Muscle of leg (tissue), 16 donors: ENCODE data around the gene GCFC2. TPM values are rescaled to one million over a fixed set of nuclear protein-coding genes. Genes with fewer than 3 reads are reported as not detected.

Experiments used
- DNase-seq: peaks from one replicate; pipeline ENCODE4 v3.0.0; 2013
- H3K27ac ChIP-seq: one replicate; pipeline ENCODE4 v1.5.1; 2013; ENCODE audit warnings: mild to moderate bottlenecking, low read length, control low read depth
- H3K27me3 ChIP-seq: one replicate; pipeline ENCODE4 v1.6.1; 2013; ENCODE audit warnings: low read length; ENCODE audit not compliant: control insufficient read depth, insufficient read depth
- H3K36me3 ChIP-seq: one replicate; pipeline ENCODE4 v1.6.1; 2013; ENCODE audit warnings: low read length; ENCODE audit not compliant: control insufficient read depth, insufficient read depth
- H3K4me1 ChIP-seq: one replicate; pipeline ENCODE4 v1.6.1; 2013; ENCODE audit warnings: low read length; ENCODE audit not compliant: control insufficient read depth, insufficient read depth
- H3K4me3 ChIP-seq: one replicate; pipeline ENCODE4 v1.5.1; 2013; ENCODE audit warnings: low read length, control low read depth
- H3K9me3 ChIP-seq: replicated peaks from 2 replicates; pipeline ENCODE4 v1.6.1; 2013; ENCODE audit warnings: low read depth, low read length; ENCODE audit not compliant: control insufficient read depth
- WGBS: methylation state at CpG from one replicate; pipeline ENCODE4 v1.1.5; 2013; ENCODE audit warnings: missing lambda C conversion rate; ENCODE audit not compliant: insufficient coverage; 5-methylcytosine and 5-hydroxymethylcytosine counted together
- long read RNA-seq, 11 donors: transcript quantifications; one replicate each; lab custom pipeline, GENCODE V29; 2026
- polyA plus RNA-seq, 8 donors: library from polyadenylated mRNA; unstranded; fragments of 120-200 nt; gene quantifications; one replicate each; pipeline versions ENCODE4 v1.2.1 to v1.2.3, GENCODE V29; 2013; ENCODE audit warnings: inconsistent platforms in 1 of 8, low replicate concordance in 1 of 8; ENCODE audit not compliant: insufficient read length in 8 of 8, insufficient read depth in 1 of 8
- total RNA-seq: library from RNA; stranded (reverse); fragments of 120-200 nt; gene quantifications from one replicate; pipeline ENCODE4 v1.2.4, GENCODE V29; 2013

Gene GCFC2
- total RNA-seq, result 26.6 TPM
- polyA plus RNA-seq, result 10 to 100 TPM; 15.7 to 31.1 (median 19.7) TPM
- long read RNA-seq, donor 1, partial matches to known transcripts, result 0 of 1 reads
- long read RNA-seq, donor 1, other reads (novel, unspliced or antisense), result 0 of 1 reads
- long read RNA-seq, donor 2, partial matches to known transcripts, result 0 of 1 reads
- long read RNA-seq, donor 2, other reads (novel, unspliced or antisense), result 0 of 1 reads
- long read RNA-seq, donor 3, full-length matches to known transcripts, result 4 of 4 reads
- long read RNA-seq, donor 3, partial matches to known transcripts, result 0 of 4 reads
- long read RNA-seq, donor 3, other reads (novel, unspliced or antisense), result 0 of 4 reads
- long read RNA-seq, donor 4, full-length matches to known transcripts, result 2 of 2 reads
- long read RNA-seq, donor 4, partial matches to known transcripts, result 0 of 2 reads
- long read RNA-seq, donor 4, other reads (novel, unspliced or antisense), result 0 of 2 reads
- long read RNA-seq, donor 5, full-length matches to known transcripts, result 9 of 9 reads
- long read RNA-seq, donor 5, partial matches to known transcripts, result 0 of 9 reads
- long read RNA-seq, donor 5, other reads (novel, unspliced or antisense), result 0 of 9 reads
- long read RNA-seq, donor 6, full-length matches to known transcripts, result 8 of 8 reads
- long read RNA-seq, donor 6, partial matches to known transcripts, result 0 of 8 reads
- long read RNA-seq, donor 6, other reads (novel, unspliced or antisense), result 0 of 8 reads
- long read RNA-seq, donor 7, partial matches to known transcripts, result 0 of 1 reads
- long read RNA-seq, donor 7, other reads (novel, unspliced or antisense), result 0 of 1 reads
- long read RNA-seq, donor 8, partial matches to known transcripts, result 0 of 3 reads
- long read RNA-seq, donor 8, other reads (novel, unspliced or antisense), result 0 of 3 reads
- long read RNA-seq, donor 9, full-length matches to known transcripts, result 3 of 3 reads
- long read RNA-seq, donor 9, partial matches to known transcripts, result 0 of 3 reads
- long read RNA-seq, donor 9, other reads (novel, unspliced or antisense), result 0 of 3 reads
- long read RNA-seq, donor 10, transcript GCFC2-207 (3 exons, 1,066 nt), result major isoform, 5 of 10 reads
- long read RNA-seq, donor 10, partial matches to known transcripts, result 5 of 10 reads
- long read RNA-seq, donor 10, other reads (novel, unspliced or antisense), result 0 of 10 reads
- long read RNA-seq, donor 11, full-length matches to known transcripts, result 4 of 4 reads
- long read RNA-seq, donor 11, partial matches to known transcripts, result 0 of 4 reads
- long read RNA-seq, donor 11, other reads (novel, unspliced or antisense), result 0 of 4 reads

GRCh38 chr2:75710577-75711253 lies at the start of gene GCFC2:
TSS of gene GCFC2 (minus strand) at chr2:75710915. CDS start at chr2:75710855, 60 bp downstream.
- Histone ChIP-seq H3K36me3 (peaks cover 2% of the 10 kb centered on the region), H3K27me3 (no peaks in the 10 kb centered on the region), H3K4me1 (peaks cover 4% of the 10 kb centered on the region), H3K4me3 (peak within 1 kb of the TSS; percentile 76), H3K9me3 (no peaks in the 10 kb centered on the region), H3K27ac (peak within 1 kb of the TSS; percentile 94)
- WGBS, result under 1% methylated on average over 65 of the region's 66 CpGs
- DNase-seq, result peak; percentile 95

DNA sequence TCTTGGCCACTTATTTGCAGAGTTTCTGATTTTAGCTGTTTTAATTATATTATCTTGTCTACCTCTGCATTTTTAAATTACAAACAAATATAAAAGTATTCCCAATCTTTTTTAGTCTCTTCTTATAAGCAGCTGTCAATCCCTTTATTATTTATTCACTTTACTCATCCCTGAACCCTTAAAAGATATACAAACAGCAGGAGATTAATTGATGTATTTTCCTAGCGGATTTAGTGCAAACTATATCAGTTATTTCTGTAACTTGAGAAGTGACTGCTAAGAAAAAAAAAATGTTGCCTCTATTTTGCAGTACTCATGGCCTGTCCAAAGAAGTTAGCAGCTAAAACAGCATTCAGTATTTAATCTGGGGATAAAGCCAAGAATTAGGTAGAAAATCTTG lies 42.1 kb upstream of the GCFC2 start:
- Histone ChIP-seq H3K9me3 (peaks cover 2% of the 10 kb centered on the region), H3K27me3 (no peaks in the 10 kb centered on the region), H3K36me3 (no peaks in the 10 kb centered on the region), H3K27ac (no peak overlapping the region), H3K4me1 (no peaks in the 10 kb centered on the region), H3K4me3 (no peak overlapping the region)
- WGBS, result no CpG with 5 or more reads among the region's 1 CpG
- no peak for DNase-seq

- Histone ChIP-seq H3K9me3 (peaks cover 2% of the 10 kb centered on the region), H3K36me3 (no peaks in the 10 kb centered on the region), H3K27ac (no peak overlapping the region), H3K27me3 (no peaks in the 10 kb centered on the region), H3K4me3 (no peak overlapping the region), H3K4me1 (no peaks in the 10 kb centered on the region)
- 64% methylated on average over 3 of the region's 5 CpGs for WGBS
- DNase-seq, result no peak
These were observed 41.2 kb upstream of the GCFC2 start for GRCh38 chr2:75751824-75752468.

- no peak for DNase-seq
- H3K9me3 ChIP-seq, result no peaks in the 10 kb centered on the region
- no peak overlapping the region for H3K27ac ChIP-seq
- H3K4me3 ChIP-seq, result no peak overlapping the region
- H3K27me3 ChIP-seq, result no peaks in the 10 kb centered on the region
- WGBS, result no CpG with 5 or more reads among the region's 4 CpGs
- H3K4me1 ChIP-seq, result no peaks in the 10 kb centered on the region
- H3K36me3 ChIP-seq, result no peaks in the 10 kb centered on the region
These were observed 40.6 kb upstream of the GCFC2 start for GRCh38 chr2:75751360-75751759.

DNA sequence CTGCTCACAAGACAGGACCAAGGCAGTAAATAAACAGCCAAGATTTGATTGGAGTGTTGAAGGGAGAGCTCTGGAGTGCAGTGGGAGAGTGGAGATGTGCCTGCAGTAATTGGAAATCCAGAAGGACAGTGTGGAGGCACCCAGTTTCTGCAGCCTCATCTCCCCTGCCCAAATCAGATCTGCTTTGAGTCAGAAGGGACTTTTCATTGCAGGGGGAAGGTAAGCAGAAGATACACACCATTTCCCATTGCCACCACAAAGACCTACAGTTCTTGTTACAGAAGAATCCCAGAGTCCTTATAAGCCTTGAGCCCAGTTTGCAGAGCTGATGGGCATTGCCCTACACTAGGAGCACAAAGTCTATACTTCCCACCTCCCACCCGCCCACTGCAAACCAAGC lies 27.2 kb upstream of the GCFC2 start:
- no peaks in the 10 kb centered on the region for H3K27me3 ChIP-seq
- no peaks in the 10 kb centered on the region for H3K4me1 ChIP-seq
- H3K4me3 ChIP-seq, result no peak overlapping the region
- no peak overlapping the region for H3K27ac ChIP-seq
- no peak for DNase-seq
- no peaks in the 10 kb centered on the region for H3K9me3 ChIP-seq
- no peaks in the 10 kb centered on the region for H3K36me3 ChIP-seq
- no CpG with 5 or more reads among the region's 1 CpG for WGBS

GRCh38 chr2:75736276-75736675 lies 25.6 kb upstream of the GCFC2 start:
- Histone ChIP-seq H3K9me3 (no peaks in the 10 kb centered on the region), H3K36me3 (no peaks in the 10 kb centered on the region), H3K27ac (no peak overlapping the region), H3K4me3 (no peak overlapping the region), H3K27me3 (no peaks in the 10 kb centered on the region), H3K4me1 (no peaks in the 10 kb centered on the region)
- peak; percentile 68 for DNase-seq
- 40% methylated on average over 1 of the region's 4 CpGs for WGBS

GRCh38 chr2:75729861-75730260 lies 19.1 kb upstream of the GCFC2 start:
- H3K36me3 ChIP-seq, result no peaks in the 10 kb centered on the region
- no peaks in the 10 kb centered on the region for H3K4me1 ChIP-seq
- no peaks in the 10 kb centered on the region for H3K9me3 ChIP-seq
- H3K27ac ChIP-seq, result no peak overlapping the region
- H3K4me3 ChIP-seq, result no peak overlapping the region
- peaks cover 4% of the 10 kb centered on the region for H3K27me3 ChIP-seq
- 50% methylated on average over 1 of the region's 5 CpGs for WGBS
- peak; percentile 25 for DNase-seq

DNA sequence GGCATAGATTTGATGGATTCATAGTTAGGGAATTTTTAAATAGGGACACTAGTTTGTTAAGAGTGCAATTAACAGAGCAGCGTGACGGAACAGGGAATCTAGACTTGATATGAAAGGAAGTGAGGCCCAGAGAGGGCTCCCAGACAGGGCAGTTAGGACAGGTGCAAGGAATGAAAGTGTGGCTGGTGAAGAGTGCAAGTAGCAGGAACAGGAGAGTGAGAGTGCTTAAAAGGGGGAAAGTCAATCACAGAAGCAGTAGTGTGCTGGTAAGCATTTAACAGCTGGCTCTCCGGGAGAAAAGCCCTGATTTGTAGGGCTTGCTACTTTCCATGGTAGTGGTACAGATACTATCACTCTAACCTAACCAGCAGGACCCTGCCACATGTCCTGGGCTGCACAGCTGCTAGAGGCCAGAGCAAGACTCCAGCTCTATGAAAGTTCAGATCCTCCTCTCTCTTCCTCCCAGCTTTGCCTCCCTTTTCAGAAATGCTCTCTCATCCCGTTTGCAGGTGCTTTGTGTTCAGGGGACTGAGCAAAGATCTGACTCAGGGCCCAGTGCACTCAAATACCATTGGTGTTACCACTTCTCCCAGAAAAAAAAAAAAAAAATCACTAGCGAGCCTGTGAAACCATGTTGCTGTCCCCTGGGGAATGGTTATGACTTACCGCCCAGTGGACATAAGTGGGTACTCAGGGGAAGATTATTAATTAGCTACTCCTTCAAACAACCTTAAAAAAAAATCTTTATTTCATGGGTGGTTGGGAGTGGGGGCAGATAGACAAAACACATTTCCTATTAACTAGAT lies 18.1 kb upstream of the GCFC2 start:
- Histone ChIP-seq H3K27ac (no peak overlapping the region), H3K36me3 (no peaks in the 10 kb centered on the region), H3K9me3 (no peaks in the 10 kb centered on the region), H3K4me1 (no peaks in the 10 kb centered on the region), H3K4me3 (no peak overlapping the region), H3K27me3 (peaks cover 4% of the 10 kb centered on the region)
- 56% methylated on average over 3 of the region's 6 CpGs for WGBS
- no peak for DNase-seq
